Activated CD8-positive, alpha-beta T cell treated with anti-CD3 and anti-CD28 coated beads, Interleukin-2, amount 10 ng/mL, durations not matched to agents 7 days and 5 days (primary cell): ENCODE measurements around the gene CLNK. TPM values are rescaled to one million over a fixed set of nuclear protein-coding genes. Genes with fewer than 3 reads are reported as not detected.

Experiments used
- ATAC-seq: fragments of 150-1000 bp; cut with Tn5 transposase; one replicate; pipeline ENCODE4 v1.10.0; 2021; ENCODE audit warnings: moderate library complexity
- CTCF ChIA-PET: fragments of 350-600 bp; sonication (Branson Sonifier 250); formaldehyde crosslinking; loops from one replicate; lab custom pipeline; 2021; ENCODE audit warnings: antibody characterized with exemption; lab: Charles Lee
- POLR2A ChIA-PET: fragments of 350-600 bp; sonication (Branson Sonifier 250); formaldehyde crosslinking; loops from one replicate; lab custom pipeline; 2021; ENCODE audit warnings: antibody characterized with exemption; lab: Charles Lee
- DNase-seq: peaks from one replicate; pipeline ENCODE4 v3.0.0-alpha.2; 2020
- H3K27ac Mint-ChIP-seq: one replicate; pipeline ENCODE4 v1.8.0; 2021; ENCODE audit warnings: mild to moderate bottlenecking, mixed read lengths
- H3K27me3 Mint-ChIP-seq: one replicate; pipeline ENCODE4 v1.8.0; 2021; ENCODE audit warnings: low read depth, mixed read lengths
- H3K36me3 Mint-ChIP-seq: one replicate; pipeline ENCODE4 v1.8.0; 2021; ENCODE audit warnings: low read depth, mixed read lengths
- H3K4me1 Mint-ChIP-seq: one replicate; pipeline ENCODE4 v1.8.0; 2021; ENCODE audit warnings: low read depth, mixed read lengths
- H3K4me3 Mint-ChIP-seq: one replicate; pipeline ENCODE4 v1.8.0; 2021; ENCODE audit warnings: mild to moderate bottlenecking, mixed read lengths
- H3K9me3 Mint-ChIP-seq: one replicate; pipeline ENCODE4 v1.8.0; 2022; ENCODE audit warnings: mixed read lengths; ENCODE audit not compliant: insufficient read depth
- total RNA-seq, 2 experiments: library from RNA; stranded (reverse); gene quantifications; one replicate each; pipeline ENCODE4 v1.2.3, GENCODE V29; 2021

CLNK gene
- total RNA-seq, 2 experiments from 2014 or later = not detected

- no peak for ATAC-seq
Observed at GRCh38 chr4:10605746-10606482, 78.7 kb downstream of the CLNK start.

GRCh38 chr4:10605031-10605430, 79.5 kb downstream of the CLNK start:
- Mint-ChIP-seq H3K36me3 (no peaks in the 10 kb centered on the region), H3K27me3 (peaks cover 2% of the 10 kb centered on the region), H3K4me3 (no peak overlapping the region), H3K27ac (no peak overlapping the region), H3K9me3 (no peaks in the 10 kb centered on the region), H3K4me1 (no peaks in the 10 kb centered on the region)
- CTCF ChIA-PET = no interaction called here
- ATAC-seq = no peak
- DNase-seq = no peak
- POLR2A ChIA-PET = no interaction called here

More at GRCh38 chr4:10605746-10606482, 78.7 kb downstream of the CLNK start:
- ChIA-PET POLR2A (no interaction called here), CTCF (no interaction called here)
- no peaks in the 10 kb centered on the region for H3K9me3 Mint-ChIP-seq
- no peak overlapping the region for H3K27ac Mint-ChIP-seq
- no peak for DNase-seq
- H3K36me3 Mint-ChIP-seq = no peaks in the 10 kb centered on the region
- H3K4me1 Mint-ChIP-seq = no peaks in the 10 kb centered on the region
- H3K27me3 Mint-ChIP-seq = peaks cover 2% of the 10 kb centered on the region
- no peak overlapping the region for H3K4me3 Mint-ChIP-seq

GRCh38 chr4:10599574-10599973, 85.0 kb downstream of the CLNK start:
- no peak for DNase-seq
- H3K27me3 Mint-ChIP-seq = peaks cover 8% of the 10 kb centered on the region
- H3K27ac Mint-ChIP-seq = no peak overlapping the region
- H3K4me3 Mint-ChIP-seq = no peak overlapping the region
- ATAC-seq = no peak
- no peaks in the 10 kb centered on the region for H3K9me3 Mint-ChIP-seq
- no peaks in the 10 kb centered on the region for H3K36me3 Mint-ChIP-seq
- ChIA-PET CTCF (no interaction called here), POLR2A (no interaction called here)
- H3K4me1 Mint-ChIP-seq = no peaks in the 10 kb centered on the region

- Mint-ChIP-seq H3K4me1 (no peaks in the 10 kb centered on the region), H3K4me3 (no peak overlapping the region), H3K9me3 (no peaks in the 10 kb centered on the region), H3K36me3 (no peaks in the 10 kb centered on the region), H3K27me3 (peaks cover 8% of the 10 kb centered on the region), H3K27ac (no peak overlapping the region)
- POLR2A ChIA-PET = no interaction called here
- CTCF ChIA-PET = interaction anchor here (1.1 to 1.8 kb wide), 3 partner anchors 16 to 825 kb away, joined by 3 to 4 read pairs (median 4); no protein-coding TSS in a partner anchor
- no peak for DNase-seq
- ATAC-seq = no peak
Observed at GRCh38 chr4:10598829-10599228, 85.7 kb downstream of the CLNK start.

GRCh38 chr4:10596586-10597290, 87.8 kb downstream of the CLNK start:
- no peak overlapping the region for H3K4me3 Mint-ChIP-seq
- ChIA-PET POLR2A (no interaction called here), CTCF (no interaction called here)
- H3K9me3 Mint-ChIP-seq = no peaks in the 10 kb centered on the region
- DNase-seq (no peak), ATAC-seq (no peak)
- H3K36me3 Mint-ChIP-seq = no peaks in the 10 kb centered on the region
- peaks cover 6% of the 10 kb centered on the region for H3K27me3 Mint-ChIP-seq
- no peak overlapping the region for H3K27ac Mint-ChIP-seq
- no peaks in the 10 kb centered on the region for H3K4me1 Mint-ChIP-seq

GRCh38 chr4:10593130-10593529, 91.4 kb downstream of the CLNK start:
- Mint-ChIP-seq H3K9me3 (no peaks in the 10 kb centered on the region), H3K36me3 (no peaks in the 10 kb centered on the region), H3K4me1 (peaks cover 23% of the 10 kb centered on the region), H3K27me3 (no peaks in the 10 kb centered on the region), H3K4me3 (no peak overlapping the region), H3K27ac (no peak overlapping the region)
- ATAC-seq = no peak
- DNase-seq = no peak
- ChIA-PET CTCF (interaction anchor here (1.0 kb wide), 1 partner anchor 388 kb away, joined by 3 read pairs; no protein-coding TSS in a partner anchor), POLR2A (no interaction called here)

GRCh38 chr4:10590896-10591295, 93.7 kb downstream of the CLNK start:
- Mint-ChIP-seq H3K27ac (no peak overlapping the region), H3K4me1 (peaks cover 30% of the 10 kb centered on the region), H3K36me3 (no peaks in the 10 kb centered on the region), H3K9me3 (no peaks in the 10 kb centered on the region), H3K4me3 (no peak overlapping the region), H3K27me3 (no peaks in the 10 kb centered on the region)
- ChIA-PET CTCF (interaction anchor here (1.2 kb wide), 1 partner anchor 10 kb away, joined by 6 read pairs; no protein-coding TSS in a partner anchor), POLR2A (no interaction called here)
- DNase-seq (no peak), ATAC-seq (no peak)

GRCh38 chr4:10589799-10590198, 94.8 kb downstream of the CLNK start:
- Mint-ChIP-seq H3K27ac (peak overlapping the region; percentile 43), H3K27me3 (no peaks in the 10 kb centered on the region), H3K4me1 (peaks cover 31% of the 10 kb centered on the region), H3K36me3 (no peaks in the 10 kb centered on the region), H3K9me3 (no peaks in the 10 kb centered on the region), H3K4me3 (no peak overlapping the region)
- POLR2A ChIA-PET = interaction anchor here (1.5 kb wide), 1 partner anchor 473 kb away, joined by 3 read pairs; the partner anchor contains the start of gene WDR1
- ATAC-seq = peak; percentile 58
- peak; percentile 21 for DNase-seq
- CTCF ChIA-PET = interaction anchor here (1.2 kb wide), 1 partner anchor 9 kb away, joined by 6 read pairs; no protein-coding TSS in a partner anchor

GRCh38 chr4:10589321-10589720, 95.2 kb downstream of the CLNK start:
- ChIA-PET CTCF (no interaction called here), POLR2A (interaction anchor here (1.5 kb wide), 1 partner anchor 472 kb away, joined by 3 read pairs; the partner anchor contains the start of gene WDR1)
- DNase-seq = no peak
- H3K27ac Mint-ChIP-seq = peak overlapping the region; percentile 43
- no peaks in the 10 kb centered on the region for H3K9me3 Mint-ChIP-seq
- peaks cover 32% of the 10 kb centered on the region for H3K4me1 Mint-ChIP-seq
- no peaks in the 10 kb centered on the region for H3K27me3 Mint-ChIP-seq
- no peak overlapping the region for H3K4me3 Mint-ChIP-seq
- no peaks in the 10 kb centered on the region for H3K36me3 Mint-ChIP-seq
- no peak for ATAC-seq

- Mint-ChIP-seq H3K4me1 (peaks cover 40% of the 10 kb centered on the region), H3K27ac (peak overlapping the region; percentile 56), H3K36me3 (no peaks in the 10 kb centered on the region), H3K4me3 (no peak overlapping the region), H3K27me3 (no peaks in the 10 kb centered on the region), H3K9me3 (no peaks in the 10 kb centered on the region)
- CTCF ChIA-PET = no interaction called here
- POLR2A ChIA-PET = no interaction called here
- DNase-seq (peak; percentile 57), ATAC-seq (no peak)
Observed at GRCh38 chr4:10587697-10588096, 96.9 kb downstream of the CLNK start.

GRCh38 chr4:10587296-10587695, 97.3 kb downstream of the CLNK start:
- Mint-ChIP-seq H3K4me3 (no peak overlapping the region), H3K27me3 (no peaks in the 10 kb centered on the region), H3K27ac (no peak overlapping the region), H3K36me3 (no peaks in the 10 kb centered on the region), H3K9me3 (no peaks in the 10 kb centered on the region), H3K4me1 (peaks cover 40% of the 10 kb centered on the region)
- CTCF ChIA-PET = no interaction called here
- POLR2A ChIA-PET = no interaction called here
- DNase-seq = no peak
- ATAC-seq = no peak

- ChIA-PET CTCF (no interaction called here), POLR2A (no interaction called here)
- peaks cover 21% of the 10 kb centered on the region for H3K4me1 Mint-ChIP-seq
- no peak overlapping the region for H3K4me3 Mint-ChIP-seq
- H3K36me3 Mint-ChIP-seq = no peaks in the 10 kb centered on the region
- H3K27ac Mint-ChIP-seq = peak overlapping the region; percentile 3
- H3K9me3 Mint-ChIP-seq = no peaks in the 10 kb centered on the region
- peaks cover 3% of the 10 kb centered on the region for H3K27me3 Mint-ChIP-seq
- DNase-seq (no peak), ATAC-seq (peak; percentile 42)
Observed at GRCh38 chr4:10584042-10584441, 100.5 kb downstream of the CLNK start.
